ENCODE measurements around the gene CACNA1S. TPM values are rescaled to one million over a fixed set of nuclear protein-coding genes. Genes with fewer than 3 reads are reported as not detected.
A peak's percentile ranks its signal among the peaks of the same experiment; 100 is the strongest.

The CACNA1S gene
- total and polyA plus RNA-seq, 2 of the 8 experiments (the other 6 are each of a cell fraction or from before 2014, with no cell fraction given), result 0.06 TPM; not detected in 1

DNA sequence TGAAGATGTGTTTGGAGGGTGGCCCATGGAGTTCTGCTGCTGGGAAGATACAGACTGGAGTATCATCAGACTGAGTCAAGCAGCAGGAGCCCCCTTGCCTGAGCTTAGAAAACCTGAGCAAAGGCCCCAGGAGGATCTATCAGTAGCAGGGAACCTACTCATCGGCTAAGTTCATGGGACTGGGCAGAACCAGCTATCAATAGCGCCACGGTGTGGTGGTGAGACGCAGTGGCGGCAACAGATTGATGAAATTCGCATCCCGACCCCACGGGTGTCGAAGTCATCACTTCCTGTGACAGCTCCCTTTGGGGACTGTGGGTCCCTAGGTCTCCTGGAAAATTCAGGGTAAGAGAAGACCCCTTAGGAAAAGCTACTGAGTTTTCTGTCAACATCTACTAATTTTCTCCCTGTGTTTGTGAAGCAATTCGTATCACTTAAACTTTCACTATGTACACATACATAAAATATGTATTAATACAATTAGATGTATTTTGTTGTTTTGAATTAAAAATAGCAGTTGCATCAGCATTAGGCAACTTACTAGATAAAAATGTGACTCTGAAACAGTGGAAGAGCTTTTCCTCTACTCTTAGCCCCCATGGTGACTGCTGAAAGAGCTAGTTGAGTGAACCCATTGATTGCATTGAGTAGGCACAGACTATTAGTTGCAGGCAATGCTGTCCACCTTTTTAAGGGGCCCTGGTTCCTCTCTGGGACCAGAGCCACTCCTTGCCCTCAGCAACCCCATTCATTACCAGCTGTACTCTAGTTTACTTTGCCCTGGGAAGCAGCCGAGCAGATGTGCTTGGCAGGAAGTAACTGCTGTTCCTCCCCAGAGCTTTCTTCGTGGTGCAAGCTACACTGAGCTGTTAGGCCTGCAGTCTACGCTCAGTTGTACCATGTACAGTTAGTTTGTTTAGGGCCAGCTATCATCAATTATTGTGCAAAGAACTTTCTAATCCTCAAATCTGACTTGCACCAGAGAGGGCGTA, 7.3 kb upstream of the CACNA1S start (continued):
- TF ChIP-seq CTCF (IDR thresholded peaks at IDR 0.05; ENCODE audit: control extremely low read depth in 1 of 3, insufficient read depth in 1 of 3, low read depth in 1 of 3, low read length in 3 of 3) (peak; percentile 91 to 98 (median 98)), ATF3 (IDR thresholded peaks at IDR 0.05; ENCODE audit: insufficient read depth, low read depth, low read length) (no peak), TCF12 (IDR thresholded peaks at IDR 0.05; ENCODE audit: low read depth, low read length) (no peak), HDAC6 (IDR thresholded peaks at IDR 0.05; ENCODE audit: low read depth, low read length) (no peak), E2F6 (IDR thresholded peaks at IDR 0.05) (no peak), CREB1 (IDR thresholded peaks at IDR 0.05) (peak; percentile 66), GABPA (IDR thresholded peaks at IDR 0.05; ENCODE audit: borderline replicate concordance, insufficient read depth, low read length) (no peak), EZH2 (IDR thresholded peaks at IDR 0.05; ENCODE audit: low read depth, low read length, severe bottlenecking) (no peak)

Data from H1 (cell line).